Epithelial cell of umbilical artery (primary cell): Measurements from ENCODE around the gene FGG. TPM values are rescaled to one million over a fixed set of nuclear protein-coding genes. Genes with fewer than 3 reads are reported as not detected.

Experiments used
- total RNA-seq: library from RNA; depleted of rRNA; stranded (reverse); fragments of >200 nt; gene quantifications from 2 replicates; pipeline ENCODE4 v1.2.3, GENCODE V29; 2014

FGG gene
- total RNA-seq, result not detected in 2 replicates

GRCh38 chr4:154612472-154613414, at the start of gene FGG:
TSS of gene FGG (minus strand) at chr4:154612656. CDS start at chr4:154612609, 47 bp downstream.

GRCh38 chr4:154590329-154591006, 22.0 kb downstream of the FGG start, which contains the start of gene FGA:
TSS of gene FGA (minus strand) at chr4:154590742. CDS start at chr4:154590687, 55 bp downstream.

GRCh38 chr4:154562697-154563254, 49.7 kb downstream of the FGG start, which contains the start of gene FGB:
TSS of gene FGB (plus strand) at chr4:154563011. CDS start at chr4:154563019, 8 bp downstream.

Other genes with a start within 250 kb of the FGG start
- not detected in 2 replicates for gene DCHS2, start 120.9 kb downstream of the FGG start, total RNA-seq
- gene PLRG1, start 62.3 kb downstream of the FGG start, total RNA-seq, result 73.7 and 117 TPM in 2 replicates
- gene FGB, start 49.6 kb downstream of the FGG start, total RNA-seq, result not detected in 2 replicates
- gene FGA, start 21.9 kb downstream of the FGG start, total RNA-seq, result not detected in 2 replicates
- not detected in 2 replicates for gene LRAT, start 131.3 kb upstream of the FGG start, total RNA-seq
- under 0.01 TPM in 1 of 2 replicates, not detected in the other for gene RBM46, start 168.6 kb upstream of the FGG start, total RNA-seq